Activated CD4-positive, alpha-beta T cell treated with anti-CD3 and anti-CD28 coated beads, Interleukin-2, amount 50 U/mL, for 48 hours (primary cell): ENCODE data around the gene GPR55.
"Not testable (repeated sequence)": the region's sequence is repeated elsewhere in the genome, so short reads cannot be mapped to it uniquely, and the experiment has no call there.

Experiments
- DNase-seq, 2 experiments: peaks; one replicate each; pipeline ENCODE4 v3.0.0-alpha.2; 2020

Gene GPR55

GRCh38 chr2:230950874-230951339, 25.9 kb upstream of the GPR55 start:
- DNase-seq: no peak

- peak in 1 of 2 experiments; percentile 55 for DNase-seq
Measured at GRCh38 chr2:230949966-230950873, 25.2 kb upstream of the GPR55 start.

GRCh38 chr2:230947908-230948365, 22.9 kb upstream of the GPR55 start:
- DNase-seq: no peak

- DNase-seq: no peak
Measured at GRCh38 chr2:230947235-230947576, 22.2 kb upstream of the GPR55 start.

- DNase-seq: no peak
Measured at GRCh38 chr2:230946429-230947234, 21.6 kb upstream of the GPR55 start.

GRCh38 chr2:230944757-230945372, 19.8 kb upstream of the GPR55 start:
- no peak for DNase-seq

- DNase-seq: peak; percentile 62 to 78
Measured at GRCh38 chr2:230944123-230944653, 19.1 kb upstream of the GPR55 start.

- peak; percentile 71 to 76 for DNase-seq
Measured at GRCh38 chr2:230942920-230943896, 18.2 kb upstream of the GPR55 start.

- DNase-seq: peak in 1 of 2 experiments; percentile 2
Measured at GRCh38 chr2:230942371-230942770, 17.3 kb upstream of the GPR55 start.

GRCh38 chr2:230941202-230942180, 16.4 kb upstream of the GPR55 start:
- DNase-seq: no peak

GRCh38 chr2:230940471-230940815, 15.4 kb upstream of the GPR55 start:
- DNase-seq: no peak

GRCh38 chr2:230939691-230940470, 14.8 kb upstream of the GPR55 start:
- DNase-seq: peak in 1 of 2 experiments; percentile 2

- peak in 1 of 2 experiments; percentile 1 for DNase-seq
Measured at GRCh38 chr2:230939066-230939591, 14.1 kb upstream of the GPR55 start.

- peak in 1 of 2 experiments; percentile 1 for DNase-seq
Measured at GRCh38 chr2:230938516-230939065, 13.5 kb upstream of the GPR55 start.

GRCh38 chr2:230938098-230938497, 13.1 kb upstream of the GPR55 start:
- no peak for DNase-seq

GRCh38 chr2:230937362-230937761, 12.3 kb upstream of the GPR55 start:
- DNase-seq: no peak

GRCh38 chr2:230936243-230936642, 11.2 kb upstream of the GPR55 start:
- DNase-seq: not testable (repeated sequence)

- DNase-seq: peak in 1 of 2 experiments; percentile 1
Measured at GRCh38 chr2:230935130-230935430, 10.0 kb upstream of the GPR55 start.
